KG1 (cell line): Measurements from ENCODE around the gene RFFL.
"Not testable (repeated sequence)": the region's sequence is repeated elsewhere in the genome, so short reads cannot be mapped to it uniquely, and the experiment has no call there.

Source experiments
- DNase-seq: peaks from one replicate; lab custom pipeline; 2025; lab: John Stamatoyannopoulos, UW

The RFFL gene

DNA sequence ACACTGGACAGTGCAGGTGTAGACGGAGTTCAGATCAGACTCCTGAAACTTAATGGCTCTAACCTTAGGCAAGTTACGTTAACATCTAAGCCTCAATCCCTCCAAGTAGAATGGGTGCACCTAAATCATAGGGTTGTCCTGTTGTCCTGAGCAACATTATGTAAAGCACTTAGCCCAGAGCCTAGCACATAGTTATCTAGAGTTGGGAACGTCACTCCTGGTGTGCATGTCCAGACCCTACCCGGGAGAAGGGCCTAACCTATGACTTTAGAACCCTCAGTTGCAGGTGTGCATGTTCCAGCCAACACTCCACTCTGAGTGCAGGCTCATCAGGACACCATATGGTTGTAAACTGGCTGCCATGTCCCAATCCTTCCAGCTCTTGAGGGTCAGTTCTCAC is 57.2 kb downstream of the RFFL start:
- no peak for DNase-seq

GRCh38 chr17:35003778-35004177 is 59.7 kb downstream of the RFFL start:
- DNase-seq = no peak

GRCh38 chr17:35002876-35003551 is 60.5 kb downstream of the RFFL start:
- no peak for DNase-seq

DNA sequence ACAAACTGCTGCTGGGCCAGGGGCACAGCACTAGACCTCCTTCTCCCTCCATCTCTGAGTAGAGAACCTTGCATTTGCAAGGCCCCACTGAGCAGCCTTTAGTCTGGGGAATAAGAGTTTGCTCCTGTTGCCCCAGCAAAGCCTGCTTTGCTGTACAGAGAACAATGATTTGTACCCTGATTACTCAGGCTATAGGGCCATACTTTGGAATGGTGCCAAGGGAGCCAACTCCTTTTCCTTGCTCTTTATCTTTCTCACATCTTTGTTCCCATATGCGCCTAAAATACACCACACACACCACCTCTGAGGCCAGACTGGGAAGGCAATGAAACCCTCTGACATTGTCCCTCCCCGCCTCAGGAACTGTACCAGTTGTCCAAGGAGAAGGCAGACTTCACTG is 62.0 kb downstream of the RFFL start:
- DNase-seq = no peak

DNA sequence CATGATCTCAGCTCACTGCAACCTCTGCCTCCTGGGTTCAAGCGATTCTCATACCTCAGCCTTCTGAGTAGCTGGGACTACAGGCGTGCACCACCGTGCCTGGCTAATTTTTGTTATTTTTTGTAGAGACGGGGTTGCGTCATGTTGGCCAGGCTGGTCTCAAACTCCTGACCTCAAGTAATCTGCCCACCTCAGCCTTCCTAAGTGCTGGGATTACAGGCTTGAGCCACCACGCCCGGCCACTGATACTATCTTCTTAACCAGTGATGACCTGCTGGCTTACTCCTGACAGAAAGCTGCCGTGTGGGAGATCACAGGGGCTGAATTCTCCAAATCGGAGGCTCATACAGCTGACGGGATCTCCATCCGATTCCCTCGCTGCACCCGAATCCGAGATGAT is 62.5 kb downstream of the RFFL start:
- not testable (repeated sequence) for DNase-seq

DNA sequence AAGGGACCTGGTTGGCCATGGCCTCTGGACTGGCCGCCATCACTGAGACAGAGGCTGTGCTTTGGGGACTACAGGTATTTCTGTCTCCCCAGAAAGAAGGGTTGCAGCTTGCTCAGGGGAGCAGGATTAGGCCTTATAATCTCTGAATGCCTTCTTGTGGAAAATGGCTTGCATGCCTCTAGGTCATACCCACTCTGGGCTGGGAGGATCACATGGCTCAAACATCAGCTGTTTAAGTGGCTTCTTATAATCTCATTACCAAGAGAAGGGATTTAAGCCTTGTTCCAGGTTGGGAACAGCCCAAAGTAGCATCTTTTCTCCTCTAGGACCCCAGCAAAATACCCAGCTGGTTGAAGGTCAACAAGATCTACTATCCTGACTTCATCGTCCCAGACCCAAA is 64.1 kb downstream of the RFFL start:
- no peak for DNase-seq

DNA sequence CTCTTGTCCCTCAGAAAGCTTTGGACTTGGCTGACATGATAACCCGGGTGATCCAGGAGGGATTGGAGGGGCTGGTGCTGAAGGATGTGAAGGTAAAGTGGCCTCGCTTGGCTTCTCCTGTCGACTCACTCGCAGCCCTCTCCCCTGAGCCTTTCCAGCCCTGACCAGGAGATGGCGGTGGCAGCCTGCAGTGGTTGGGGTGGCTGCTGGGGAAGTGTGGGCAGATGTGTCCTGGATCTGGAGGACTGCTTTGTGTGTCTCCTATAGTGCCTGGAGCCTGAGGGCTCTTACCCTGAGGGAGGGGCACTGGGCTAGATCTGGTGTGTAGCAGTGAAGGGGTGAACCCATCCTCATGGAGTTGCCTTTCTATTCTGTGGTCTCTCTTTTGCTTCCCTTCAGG is 65.3 kb downstream of the RFFL start:
- peak; percentile 19 for DNase-seq

DNA sequence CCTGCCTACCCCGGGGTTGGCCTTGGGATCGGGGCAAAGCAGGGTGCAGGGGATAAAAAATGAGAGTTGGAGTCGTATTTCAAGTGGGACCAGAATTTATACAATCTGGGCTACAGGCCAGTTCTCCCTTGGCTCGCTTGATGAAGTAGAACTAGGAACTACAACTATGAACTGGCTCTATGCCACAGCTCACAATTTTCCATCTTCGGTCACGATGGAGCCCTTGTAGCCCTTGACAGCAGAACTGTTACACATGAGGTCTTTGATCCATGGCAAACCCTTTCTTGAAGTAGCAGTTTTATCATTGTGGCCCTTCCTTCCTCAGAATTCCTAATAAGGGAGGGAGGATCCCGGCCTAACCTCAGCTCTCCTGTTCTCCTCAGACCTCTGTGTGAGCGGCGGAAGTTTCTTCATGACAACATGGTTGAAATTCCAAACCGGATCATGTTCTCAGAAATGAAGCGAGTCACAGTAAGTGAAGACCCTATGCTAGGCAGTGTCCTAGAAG is 66.1 kb downstream of the RFFL start:
- DNase-seq = no peak

GRCh38 chr17:34996422-34997285 is 66.9 kb downstream of the RFFL start:
- no peak for DNase-seq

- DNase-seq = no peak
Observed at GRCh38 chr17:34993031-34993430, 70.5 kb downstream of the RFFL start.

GRCh38 chr17:34991606-34992005 is 71.9 kb downstream of the RFFL start:
- DNase-seq = no peak

GRCh38 chr17:34990921-34991365 is 72.6 kb downstream of the RFFL start:
- DNase-seq = no peak

DNA sequence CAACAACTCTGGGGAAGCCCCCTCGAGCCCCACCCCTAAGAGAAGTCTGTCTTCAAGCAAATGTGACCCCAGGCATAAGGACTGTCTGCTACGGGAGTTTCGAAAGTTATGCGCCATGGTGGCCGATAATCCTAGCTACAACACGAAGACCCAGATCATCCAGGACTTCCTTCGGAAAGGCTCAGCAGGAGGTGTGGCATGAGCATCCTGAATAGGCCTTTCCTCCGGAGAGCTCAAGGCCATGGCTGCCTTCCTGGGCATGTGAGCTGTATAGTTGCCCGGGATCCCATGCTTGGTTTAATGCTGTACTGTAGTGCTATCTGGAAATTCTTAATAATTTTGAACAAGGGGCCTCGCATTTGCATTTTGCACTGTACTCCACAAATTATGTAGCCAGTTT is 74.0 kb downstream of the RFFL start:
- DNase-seq = no peak

DNA sequence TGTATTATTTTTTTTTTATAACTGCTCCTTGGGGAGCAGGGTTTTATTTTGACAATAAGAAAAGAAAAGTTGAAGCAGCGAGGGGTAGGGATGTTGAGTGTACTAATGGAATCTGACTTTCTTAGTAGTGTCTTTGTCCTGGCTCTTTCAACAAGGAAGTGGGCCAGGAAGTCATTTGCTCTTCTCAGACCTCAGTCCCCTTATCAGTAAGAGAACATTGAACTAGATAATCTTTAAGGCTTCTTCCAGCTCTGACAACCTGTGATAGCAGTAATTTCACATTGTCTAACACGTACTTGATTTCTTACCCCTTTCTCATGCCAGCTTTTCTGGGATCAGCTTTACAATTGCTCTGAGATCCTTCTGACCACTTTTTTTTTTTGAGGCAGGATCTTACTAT is 74.9 kb downstream of the RFFL start:
- no peak for DNase-seq

DNA sequence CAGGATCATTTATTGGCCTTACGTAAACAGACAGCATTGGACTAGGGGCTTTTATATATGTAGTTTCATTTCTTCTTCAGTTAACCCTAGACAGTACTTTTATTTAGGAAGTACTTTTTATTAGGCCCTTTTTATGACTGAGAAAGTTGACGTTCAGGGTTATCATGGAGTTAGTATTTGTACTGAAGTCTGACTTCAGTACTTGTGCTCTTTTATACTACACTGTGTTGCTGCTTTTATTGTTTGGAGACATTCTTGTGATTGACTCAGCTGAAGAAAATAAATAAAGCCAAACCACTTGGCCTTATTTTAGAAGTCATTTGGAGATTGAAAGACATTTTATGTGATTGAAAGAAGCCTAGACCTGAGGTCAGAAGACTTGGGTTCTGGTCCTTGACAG is 76.3 kb downstream of the RFFL start:
- DNase-seq = no peak

- no peak for DNase-seq
Observed at GRCh38 chr17:34981538-34982241, 81.8 kb downstream of the RFFL start.

DNA sequence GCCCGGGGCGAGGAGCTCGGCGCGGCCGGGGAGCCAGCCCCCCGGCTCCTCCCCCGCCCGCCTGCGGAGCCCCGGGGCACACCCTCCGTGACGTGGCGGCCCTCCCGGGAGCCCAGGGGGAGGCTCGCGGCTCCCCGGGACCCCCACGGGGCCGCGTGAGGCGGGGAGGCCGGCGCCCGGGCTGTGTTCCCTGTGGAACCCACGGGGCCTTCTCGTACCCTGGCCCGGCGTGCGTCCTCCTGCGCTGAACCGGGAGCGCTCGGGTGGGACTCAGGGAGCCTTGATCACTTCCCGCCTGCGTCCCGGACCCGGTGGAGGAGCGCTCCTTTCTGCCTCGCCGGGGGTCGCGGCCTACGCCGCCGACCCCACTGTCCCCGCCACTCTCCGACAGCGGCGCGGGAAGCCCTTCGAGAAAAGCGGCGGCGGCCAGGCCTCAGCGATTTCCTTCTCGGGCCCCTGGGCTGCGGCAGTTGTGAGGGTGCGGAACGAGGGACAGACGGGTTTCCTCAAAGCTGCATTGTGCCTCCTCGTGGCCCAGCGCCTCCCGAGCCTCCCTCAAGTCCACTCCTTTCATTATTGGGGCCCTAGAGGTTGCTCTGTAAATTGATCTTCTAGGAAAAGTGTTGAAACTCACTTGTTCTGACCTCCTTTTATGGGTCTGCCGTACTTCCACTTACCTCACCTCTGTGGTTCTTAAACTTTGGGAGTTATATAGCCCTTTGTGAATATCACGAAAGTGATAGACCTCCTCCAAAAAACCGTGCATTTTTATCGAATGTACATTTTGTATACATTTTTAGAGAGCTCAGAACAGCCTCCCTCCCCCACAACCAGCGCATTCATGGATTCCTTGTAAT is 82.6 kb downstream of the RFFL start:
- peak; percentile 71 for DNase-seq

- DNase-seq = peak; percentile 96
Observed at GRCh38 chr17:34980353-34980680, 83.2 kb downstream of the RFFL start, which contains the start of gene LIG3. TSS of gene LIG3 (plus strand) at chr17:34980512. CDS start at chr17:34983006, 2,494 bp downstream.

- DNase-seq = no peak
Observed at GRCh38 chr17:34979650-34980352, 83.7 kb downstream of the RFFL start.

DNA sequence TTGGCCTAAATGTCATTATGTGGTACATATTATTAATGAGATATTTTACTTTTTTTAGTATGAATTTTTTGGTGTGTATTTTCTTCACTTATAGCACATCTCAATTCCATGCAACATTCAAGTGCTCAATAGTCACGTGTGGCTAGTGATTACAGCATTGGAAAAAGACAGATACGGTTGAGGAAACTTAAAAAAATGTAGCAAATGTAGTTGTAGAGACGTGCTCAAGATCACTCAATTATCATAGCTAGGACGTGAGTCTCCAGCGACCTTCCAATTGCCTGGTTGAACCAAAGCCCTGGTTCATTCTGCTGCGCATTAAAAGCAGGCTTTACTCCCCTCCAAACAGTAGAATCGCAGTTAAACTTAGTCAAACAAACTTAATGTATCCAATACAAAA is 84.4 kb downstream of the RFFL start:
- DNase-seq = no peak
